BLaER1 (cell line): ENCODE measurements around the gene CTSL.

Experiments used
- H3K27ac ChIP-seq: shearing (Covaris generic); formaldehyde crosslinking; 2 replicates; pipeline ENCODE4 v1.8.1; 2022
- H3K27me3 ChIP-seq: shearing (Covaris generic); formaldehyde crosslinking; 2 replicates; pipeline ENCODE4 v1.8.1; 2022
- H3K36me3 ChIP-seq: shearing (Covaris generic); formaldehyde crosslinking; 2 replicates; pipeline ENCODE4 v1.8.1; 2022
- H3K4me1 ChIP-seq: shearing (Covaris generic); formaldehyde crosslinking; 2 replicates; pipeline ENCODE4 v1.8.1; 2022
- H3K4me2 ChIP-seq: shearing (Covaris generic); formaldehyde crosslinking; 2 replicates; pipeline ENCODE4 v1.8.1; 2022
- H3K4me3 ChIP-seq: shearing (Covaris generic); formaldehyde crosslinking; 2 replicates; pipeline ENCODE4 v1.8.1; 2022
- H3K9ac ChIP-seq: shearing (Covaris generic); formaldehyde crosslinking; 2 replicates; pipeline ENCODE4 v1.8.1; 2022
- H3K9me3 ChIP-seq: shearing (Covaris generic); formaldehyde crosslinking; 2 replicates; pipeline ENCODE4 v1.8.1; 2022
- H4K20me1 ChIP-seq: shearing (Covaris generic); formaldehyde crosslinking; 2 replicates; pipeline ENCODE4 v1.8.1; 2022
- Cebpa-rat ChIP-seq: shearing (Covaris generic); IDR thresholded peaks from 2 replicates; pipeline ENCODE4 v1.8.1; 2022

CTSL gene

DNA sequence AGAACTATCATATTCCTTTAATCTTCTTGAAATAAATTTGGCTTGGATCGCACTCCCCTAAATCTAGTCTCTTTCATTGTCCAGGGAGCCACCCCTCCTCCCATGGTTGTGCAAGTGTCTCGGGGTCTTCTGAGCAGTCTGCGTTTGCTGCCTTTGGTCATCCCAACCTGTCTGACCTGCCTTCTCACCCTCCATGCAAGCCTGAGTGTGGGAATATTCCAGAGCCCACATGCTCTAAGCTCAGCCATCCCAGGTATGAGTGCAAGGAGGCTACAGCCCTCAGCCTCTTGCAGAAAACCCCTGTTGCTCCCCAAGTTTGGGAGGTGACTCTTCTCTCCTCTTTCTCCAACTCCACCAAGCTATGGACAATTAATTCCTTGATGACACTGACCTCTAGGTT, 7.7 kb upstream of the CTSL start:
- TF ChIP-seq Cebpa-rat = no peak
- no peak overlapping the region for H3K4me2 ChIP-seq
- no peaks in the 10 kb centered on the region for H3K36me3 ChIP-seq
- no peaks in the 10 kb centered on the region for H3K9me3 ChIP-seq
- H3K27ac ChIP-seq = no peak overlapping the region
- no peaks in the 10 kb centered on the region for H3K27me3 ChIP-seq
- H3K4me1 ChIP-seq = no peaks in the 10 kb centered on the region
- no peak overlapping the region for H3K9ac ChIP-seq
- no peaks in the 10 kb centered on the region for H4K20me1 ChIP-seq
- H3K4me3 ChIP-seq = no peak overlapping the region

DNA sequence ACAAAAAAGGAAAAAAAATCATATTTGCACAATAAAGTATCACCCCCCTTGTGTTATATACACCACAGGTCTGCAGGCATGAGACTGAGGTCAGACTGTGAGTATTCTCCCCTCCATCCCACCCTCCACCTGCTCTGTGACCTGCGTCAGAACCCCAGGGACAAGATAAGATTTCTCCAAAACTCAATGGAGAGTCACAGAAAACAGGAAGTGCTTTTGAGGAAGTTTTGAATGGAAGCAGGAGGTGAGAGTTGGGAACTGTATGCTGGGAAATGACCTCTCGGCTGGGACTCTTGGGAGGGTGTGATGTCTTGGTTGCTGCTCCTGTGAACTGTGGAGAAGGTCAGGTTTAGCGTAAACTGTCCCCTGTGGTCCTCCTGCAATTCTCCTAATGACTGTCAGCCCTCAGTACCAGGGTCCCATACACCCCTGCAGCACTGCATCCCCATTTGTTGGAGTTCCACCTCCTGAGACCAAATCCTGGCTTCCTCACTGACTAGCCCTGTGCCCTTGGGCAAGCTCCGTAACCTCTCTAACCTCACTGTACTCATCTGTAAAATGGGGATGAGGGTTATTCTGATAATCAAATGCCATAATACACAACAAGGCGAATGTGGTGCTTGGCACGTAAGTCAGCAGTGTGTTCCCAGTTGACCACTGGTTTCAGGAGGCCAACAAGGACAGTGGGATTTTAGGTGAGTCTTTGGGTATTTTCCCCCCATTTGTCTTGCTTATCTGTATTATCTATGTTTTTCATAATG, 6.9 kb upstream of the CTSL start:
- H3K27ac ChIP-seq = no peak overlapping the region
- H3K27me3 ChIP-seq = no peaks in the 10 kb centered on the region
- H3K9me3 ChIP-seq = no peaks in the 10 kb centered on the region
- no peaks in the 10 kb centered on the region for H4K20me1 ChIP-seq
- H3K9ac ChIP-seq = no peak overlapping the region
- H3K4me2 ChIP-seq = no peak overlapping the region
- no peak overlapping the region for H3K4me3 ChIP-seq
- no peak for TF ChIP-seq Cebpa-rat
- H3K36me3 ChIP-seq = no peaks in the 10 kb centered on the region
- no peaks in the 10 kb centered on the region for H3K4me1 ChIP-seq

- Histone ChIP-seq H4K20me1 (no peaks in the 10 kb centered on the region), H3K4me2 (no peak overlapping the region), H3K27me3 (no peaks in the 10 kb centered on the region), H3K36me3 (no peaks in the 10 kb centered on the region), H3K4me1 (no peaks in the 10 kb centered on the region), H3K27ac (no peak overlapping the region), H3K4me3 (no peak overlapping the region), H3K9ac (no peak overlapping the region), H3K9me3 (no peaks in the 10 kb centered on the region)
- no peak for TF ChIP-seq Cebpa-rat
Observed at GRCh38 chr9:87720173-87720572, 5.7 kb upstream of the CTSL start.

DNA sequence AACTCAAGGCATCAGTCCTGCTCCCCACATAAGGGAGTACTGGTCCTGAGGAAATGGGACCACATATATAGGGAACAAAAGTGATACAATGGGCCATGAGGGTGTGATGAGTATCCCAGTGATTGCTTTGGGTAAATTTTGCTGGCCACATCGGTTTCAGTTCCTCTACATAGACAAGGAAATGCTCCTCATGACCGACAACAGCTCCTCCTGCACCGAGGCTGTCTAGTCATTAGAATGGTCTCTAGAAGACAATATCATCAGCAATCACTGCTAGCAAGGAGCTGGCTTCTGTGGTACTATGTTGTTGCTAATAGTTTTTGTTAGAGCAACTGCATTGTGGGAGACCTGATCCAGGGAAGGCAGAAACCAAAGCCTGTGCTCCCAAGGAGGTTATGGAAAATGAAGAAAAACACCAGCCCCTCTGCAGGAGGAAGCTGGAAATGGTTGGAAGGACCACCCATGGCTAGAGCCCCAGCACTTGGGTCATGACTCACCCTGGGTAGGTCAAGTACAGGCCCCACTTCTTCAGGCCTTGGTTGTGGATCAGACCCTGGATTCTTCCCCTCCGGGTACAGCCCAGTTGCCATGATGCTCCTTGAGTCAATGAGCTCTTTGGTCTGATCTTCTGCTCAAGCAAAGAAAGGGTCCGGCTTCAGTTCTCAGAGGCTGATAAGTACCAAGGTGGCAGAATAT, 3.4 kb upstream of the CTSL start:
- peaks cover 16% of the 10 kb centered on the region for H3K9me3 ChIP-seq

DNA sequence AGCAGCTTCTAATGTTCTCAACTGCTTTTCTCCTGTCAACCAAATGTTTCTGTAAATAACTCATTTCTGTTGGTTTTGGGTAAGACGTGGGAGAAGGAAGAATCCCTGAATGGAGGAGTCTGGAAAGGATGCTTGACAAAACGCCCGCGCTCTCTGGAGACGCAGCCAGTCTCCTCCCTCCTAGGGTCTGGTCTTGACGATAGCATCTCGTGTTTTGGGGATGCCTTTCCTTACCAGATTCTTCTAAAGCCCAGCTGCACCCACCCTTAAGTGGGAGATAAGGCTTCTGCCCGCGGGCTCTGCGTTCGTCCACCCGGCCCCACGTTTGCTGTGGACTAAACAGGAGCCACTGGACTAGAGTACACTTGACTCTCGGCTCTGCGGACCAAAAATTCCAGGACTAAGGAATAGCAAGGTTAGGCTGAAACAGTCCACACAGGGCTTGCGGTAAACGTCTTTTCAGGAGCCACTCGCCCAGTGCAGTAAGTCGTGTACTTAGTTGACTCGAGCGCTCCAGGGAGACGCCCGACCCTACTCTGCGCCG, 491 bp upstream of the CTSL start:
- H3K9ac ChIP-seq = no peak overlapping the region
- H3K27ac ChIP-seq = no peak overlapping the region
- no peaks in the 10 kb centered on the region for H3K27me3 ChIP-seq
- no peaks in the 10 kb centered on the region for H3K4me1 ChIP-seq
- peaks cover 16% of the 10 kb centered on the region for H3K9me3 ChIP-seq
- no peaks in the 10 kb centered on the region for H4K20me1 ChIP-seq
- no peak overlapping the region for H3K4me2 ChIP-seq
- no peak overlapping the region for H3K4me3 ChIP-seq
- no peak for TF ChIP-seq Cebpa-rat
- H3K36me3 ChIP-seq = no peaks in the 10 kb centered on the region

More for the DNA sequence above, 3.4 kb upstream of the CTSL start:
- Histone ChIP-seq H3K4me2 (no peak overlapping the region), H3K4me3 (no peak overlapping the region), H3K4me1 (no peaks in the 10 kb centered on the region), H4K20me1 (no peaks in the 10 kb centered on the region), H3K9ac (no peak overlapping the region), H3K36me3 (no peaks in the 10 kb centered on the region), H3K27ac (no peak overlapping the region), H3K27me3 (no peaks in the 10 kb centered on the region)
- no peak for TF ChIP-seq Cebpa-rat

GRCh38 chr9:87729246-87729645, 3.3 kb downstream of the CTSL start:
- Histone ChIP-seq H3K9me3 (peaks cover 16% of the 10 kb centered on the region), H3K4me3 (no peak overlapping the region), H3K4me2 (no peak overlapping the region), H4K20me1 (no peaks in the 10 kb centered on the region), H3K27me3 (no peaks in the 10 kb centered on the region), H3K36me3 (no peaks in the 10 kb centered on the region), H3K27ac (no peak overlapping the region), H3K9ac (no peak overlapping the region), H3K4me1 (no peaks in the 10 kb centered on the region)
- TF ChIP-seq Cebpa-rat = no peak

DNA sequence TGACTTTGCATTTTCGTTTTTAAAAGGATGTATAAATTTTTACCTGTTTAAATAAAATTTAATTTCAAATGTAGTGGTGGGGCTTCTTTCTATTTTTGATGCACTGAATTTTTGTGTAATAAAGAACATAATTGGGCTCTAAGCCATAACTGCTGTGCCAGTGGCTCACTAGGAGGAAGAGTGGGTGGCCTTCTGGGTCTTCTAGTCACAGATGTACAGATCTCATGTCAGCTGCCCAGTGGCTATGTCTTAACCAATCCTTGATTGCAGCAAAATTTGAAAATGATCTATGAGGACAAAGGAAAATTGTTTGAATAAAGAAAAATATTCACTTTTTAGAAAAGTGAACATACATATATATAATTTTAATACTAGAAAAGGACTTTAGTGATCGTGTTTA, 5.4 kb downstream of the CTSL start:
- no peak overlapping the region for H3K9ac ChIP-seq
- peaks cover 5% of the 10 kb centered on the region for H3K9me3 ChIP-seq
- H3K27me3 ChIP-seq = no peaks in the 10 kb centered on the region
- no peak overlapping the region for H3K4me2 ChIP-seq
- no peak overlapping the region for H3K4me3 ChIP-seq
- no peak for TF ChIP-seq Cebpa-rat
- no peaks in the 10 kb centered on the region for H3K36me3 ChIP-seq
- H4K20me1 ChIP-seq = no peaks in the 10 kb centered on the region
- no peaks in the 10 kb centered on the region for H3K4me1 ChIP-seq
- H3K27ac ChIP-seq = no peak overlapping the region

DNA sequence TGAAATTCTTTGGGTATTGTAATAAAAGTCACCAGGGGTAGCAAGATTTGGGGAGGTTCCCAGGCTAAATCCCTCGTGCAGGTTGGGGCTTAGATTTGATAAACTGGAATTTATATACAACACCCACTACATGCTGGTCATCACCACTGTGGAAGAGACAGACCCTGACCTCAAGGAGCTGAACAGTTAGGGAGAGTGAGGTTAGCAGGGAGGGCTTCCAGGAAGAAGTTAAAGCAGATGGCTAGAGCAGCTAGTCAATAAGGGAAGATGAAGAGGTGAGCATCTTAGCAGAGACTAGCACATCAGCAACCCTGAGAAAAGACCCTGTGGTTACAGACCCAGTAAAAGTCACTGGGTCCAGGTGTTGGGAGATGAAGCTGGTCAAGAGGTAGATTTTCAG, 6.4 kb downstream of the CTSL start:
- Histone ChIP-seq H3K27me3 (no peaks in the 10 kb centered on the region), H3K36me3 (no peaks in the 10 kb centered on the region), H3K27ac (no peak overlapping the region), H3K4me2 (no peak overlapping the region), H3K9ac (no peak overlapping the region), H3K4me3 (no peak overlapping the region), H3K4me1 (no peaks in the 10 kb centered on the region), H3K9me3 (no peaks in the 10 kb centered on the region), H4K20me1 (no peaks in the 10 kb centered on the region)
- no peak for TF ChIP-seq Cebpa-rat

GRCh38 chr9:87732756-87733155, 6.8 kb downstream of the CTSL start:
- TF ChIP-seq Cebpa-rat = no peak

More at GRCh38 chr9:87732756-87733155, 6.8 kb downstream of the CTSL start:
- Histone ChIP-seq H3K9ac (no peak overlapping the region), H3K27me3 (no peaks in the 10 kb centered on the region), H3K9me3 (no peaks in the 10 kb centered on the region), H3K4me2 (no peak overlapping the region), H3K4me1 (no peaks in the 10 kb centered on the region), H3K36me3 (no peaks in the 10 kb centered on the region), H3K27ac (no peak overlapping the region), H3K4me3 (no peak overlapping the region), H4K20me1 (no peaks in the 10 kb centered on the region)
